Fibroblast of upper back skin (primary cell): ENCODE data around the gene CYB5R4.
"Not testable (repeated sequence)": the region's sequence is repeated elsewhere in the genome, so short reads cannot be mapped to it uniquely, and the experiment has no call there.

Experiments used
- DNase-seq: peaks from one replicate; pipeline ENCODE4 v3.0.0-alpha.2; 2013

The CYB5R4 gene

DNA sequence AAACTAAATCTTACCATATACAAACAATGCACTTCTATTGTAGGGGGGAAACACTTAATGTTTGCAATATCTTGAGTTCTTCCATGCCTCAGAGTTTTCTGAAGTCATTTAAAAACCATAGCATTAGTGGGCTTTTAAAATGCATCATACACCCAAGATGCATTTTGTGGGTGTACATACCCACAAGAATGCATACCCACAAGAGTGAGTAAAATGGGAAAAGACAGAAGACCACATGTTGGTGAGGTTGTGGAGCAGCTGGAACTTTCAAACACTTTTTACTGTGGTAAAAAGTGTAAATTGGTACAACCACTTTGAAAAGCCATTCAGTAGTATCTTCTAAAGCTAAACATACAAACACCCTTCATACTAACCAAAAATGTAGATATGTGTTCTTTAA is 57.5 kb downstream of the CYB5R4 start:
- DNase-seq = peak; percentile 31

DNA sequence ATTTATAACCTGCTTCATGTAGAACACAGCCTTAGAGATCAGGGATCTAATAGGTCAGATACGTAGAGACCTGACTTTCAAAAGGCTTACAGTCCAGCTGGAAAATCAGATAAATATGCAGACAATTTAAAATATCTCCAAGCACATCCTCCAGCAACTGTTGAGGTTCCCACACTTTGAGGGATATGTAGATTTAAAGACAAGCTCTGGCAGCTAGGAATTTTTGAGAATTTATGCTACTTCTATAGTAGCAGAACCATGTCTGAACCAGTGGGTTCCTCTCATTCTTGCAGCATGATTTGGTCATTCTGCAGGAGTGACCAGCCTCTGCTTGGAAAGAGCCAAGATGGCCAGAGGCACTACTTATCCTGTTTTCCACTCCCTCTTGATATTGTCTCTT is 60.5 kb downstream of the CYB5R4 start:
- DNase-seq = peak; percentile 56

DNA sequence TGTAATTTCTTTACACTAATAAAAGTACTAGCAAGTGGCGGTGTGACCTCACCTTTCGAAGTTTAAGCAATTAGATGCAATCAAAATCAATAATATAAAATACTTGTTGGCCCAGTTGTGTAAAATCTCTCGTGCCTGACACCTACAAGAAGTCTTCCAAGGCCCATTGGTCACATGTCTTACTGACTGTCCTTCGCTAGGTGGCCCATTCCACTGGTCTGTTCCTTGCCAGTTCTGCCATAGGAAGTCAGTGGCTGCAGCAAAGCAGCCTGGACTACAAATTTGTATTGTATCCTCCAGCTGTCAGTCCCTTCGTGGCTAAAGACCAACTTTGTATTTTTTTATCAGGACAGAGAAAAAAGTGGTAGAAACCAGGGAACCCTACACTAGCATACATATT is 61.8 kb downstream of the CYB5R4 start:
- DNase-seq = no peak

DNA sequence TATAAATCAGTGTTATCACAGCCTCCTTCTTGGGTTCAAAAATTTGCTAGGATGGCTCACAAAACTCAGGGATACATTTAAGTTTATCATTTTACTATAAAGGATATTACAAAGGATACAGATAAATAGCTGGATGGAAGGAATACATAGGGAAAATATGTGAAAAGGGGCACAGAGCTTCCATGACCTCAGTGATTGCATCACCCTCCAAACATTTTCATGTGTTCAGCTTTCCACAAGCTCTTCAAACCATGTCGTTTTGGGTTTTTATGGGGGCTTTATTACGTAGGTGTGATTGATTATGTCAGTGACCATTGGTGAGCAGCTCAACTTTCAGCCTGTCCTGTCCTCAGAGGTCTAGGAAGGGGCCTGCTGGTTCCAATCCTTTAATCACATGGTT is 68.0 kb downstream of the CYB5R4 start:
- peak; percentile 5 for DNase-seq

DNA sequence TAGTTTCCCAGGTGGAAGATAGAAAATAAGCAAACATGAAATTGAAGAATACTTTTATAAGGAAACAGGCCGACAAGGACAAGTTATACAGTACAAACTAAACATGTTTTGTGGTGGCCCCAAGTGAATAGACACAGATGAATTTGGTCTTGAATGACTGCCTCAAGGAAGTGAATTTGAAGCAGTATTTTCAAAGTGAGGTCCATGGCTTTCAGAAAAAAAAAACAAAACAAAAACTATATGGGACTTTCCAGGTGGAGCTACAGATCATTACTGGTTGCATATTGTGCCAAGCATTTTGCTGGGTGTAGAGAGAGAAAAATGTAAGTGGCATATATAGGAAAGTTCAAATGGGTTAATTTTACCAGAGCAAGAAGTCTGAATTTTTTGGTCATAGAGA is 68.8 kb downstream of the CYB5R4 start:
- DNase-seq = no peak

DNA sequence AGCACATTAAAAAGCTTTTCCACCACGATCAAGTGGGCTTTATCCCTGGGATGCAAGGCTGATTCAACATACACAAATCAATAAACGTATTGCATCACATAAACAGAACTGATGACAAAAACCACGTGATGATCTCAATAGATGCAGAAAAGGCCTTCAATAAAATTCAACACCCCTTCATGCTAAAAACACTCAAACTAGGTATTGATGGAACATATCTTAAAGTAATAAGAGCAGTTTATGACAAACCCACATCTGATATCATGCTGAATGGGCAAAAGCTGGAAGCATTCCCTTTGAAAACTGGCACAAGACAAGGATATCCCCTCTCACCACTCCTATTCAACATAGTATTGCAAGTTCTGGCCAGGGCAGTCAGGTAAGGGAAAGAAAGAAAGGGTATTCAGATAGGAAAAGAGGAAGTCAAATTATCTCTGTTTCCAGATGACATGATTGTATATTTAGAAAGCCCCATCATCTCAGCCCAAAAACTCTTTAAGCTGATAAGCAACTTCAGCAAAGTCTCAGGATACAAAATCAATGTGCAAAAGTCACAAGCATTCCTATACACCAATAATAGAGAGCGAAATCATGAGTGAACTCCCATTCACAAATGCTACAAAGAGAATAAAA is 86.8 kb downstream of the CYB5R4 start:
- not testable (repeated sequence) for DNase-seq

DNA sequence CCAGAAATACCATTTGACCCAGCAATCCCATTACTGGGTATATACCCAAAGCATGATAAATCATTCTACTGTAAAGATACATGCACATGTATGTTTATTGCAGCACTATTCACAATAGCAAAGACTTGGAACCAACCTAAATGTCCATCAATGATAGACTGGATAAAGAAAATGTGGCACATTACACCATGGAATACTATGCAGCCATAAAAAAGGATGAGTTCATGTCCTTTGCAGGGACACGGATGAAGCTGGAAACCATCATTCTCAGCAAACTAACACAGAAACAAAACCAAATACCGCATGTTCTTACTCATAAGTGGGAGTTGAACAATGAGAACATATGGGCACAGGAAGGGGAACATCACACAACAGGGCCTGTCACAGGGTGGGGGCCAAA is 88.5 kb downstream of the CYB5R4 start:
- DNase-seq = not testable (repeated sequence)

DNA sequence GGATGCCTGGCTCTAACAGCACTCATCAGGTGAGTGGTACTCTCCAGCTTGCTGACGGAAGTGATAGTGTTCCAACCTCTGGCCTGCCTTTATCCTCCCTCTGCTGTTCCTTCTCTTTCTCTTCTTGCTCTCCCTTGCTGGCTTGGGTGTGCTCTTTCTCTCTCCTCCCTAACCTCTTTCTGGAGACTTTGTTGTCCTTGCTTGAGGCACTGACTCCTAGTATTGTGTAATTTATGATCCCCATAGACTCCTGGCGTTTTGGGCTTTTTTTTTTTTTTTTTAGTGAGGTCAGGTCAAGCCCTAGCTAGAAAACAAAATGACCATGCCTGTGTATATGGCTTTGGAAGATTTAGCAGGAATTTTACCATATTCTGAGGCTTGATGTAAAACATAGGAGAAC is 89.4 kb downstream of the CYB5R4 start:
- DNase-seq = no peak

DNA sequence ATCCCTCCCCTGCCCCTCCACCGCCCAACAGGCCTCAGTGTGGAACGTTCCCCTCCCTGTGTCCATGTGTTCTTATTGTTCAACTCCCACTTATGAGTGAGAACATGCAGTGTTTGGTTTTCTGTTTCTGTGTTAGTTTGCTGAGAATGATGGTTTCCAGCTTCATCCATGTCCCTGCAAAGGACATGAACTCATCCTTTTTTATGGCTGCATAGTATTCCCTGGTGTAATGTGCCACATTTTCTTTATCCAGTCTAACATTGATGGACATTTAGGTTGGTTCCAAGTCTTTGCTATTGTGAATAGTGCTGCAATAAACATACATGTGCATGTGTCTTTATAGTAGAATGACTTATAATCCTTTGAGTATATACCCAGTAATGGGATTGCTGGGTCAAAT is 91.9 kb downstream of the CYB5R4 start:
- not testable (repeated sequence) for DNase-seq

DNA sequence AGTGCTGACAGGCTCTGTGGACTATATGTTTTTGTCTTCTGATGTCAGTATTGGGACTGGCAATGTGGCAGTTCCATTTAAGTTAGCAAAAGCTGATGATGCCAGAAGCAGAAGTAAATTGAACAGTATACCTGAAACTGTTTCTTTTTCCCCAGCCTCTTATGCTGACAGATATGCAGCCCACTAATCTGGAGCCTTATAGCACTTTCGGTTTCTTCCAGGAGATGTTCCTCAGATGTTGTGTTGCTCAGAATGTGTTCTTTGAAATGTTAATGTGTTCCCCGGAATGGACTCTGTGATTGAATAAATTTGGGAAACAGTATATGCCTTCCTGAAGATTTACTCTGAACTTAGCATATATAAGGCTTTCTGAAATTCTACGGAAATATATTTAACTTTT is 93.3 kb downstream of the CYB5R4 start:
- no peak for DNase-seq

DNA sequence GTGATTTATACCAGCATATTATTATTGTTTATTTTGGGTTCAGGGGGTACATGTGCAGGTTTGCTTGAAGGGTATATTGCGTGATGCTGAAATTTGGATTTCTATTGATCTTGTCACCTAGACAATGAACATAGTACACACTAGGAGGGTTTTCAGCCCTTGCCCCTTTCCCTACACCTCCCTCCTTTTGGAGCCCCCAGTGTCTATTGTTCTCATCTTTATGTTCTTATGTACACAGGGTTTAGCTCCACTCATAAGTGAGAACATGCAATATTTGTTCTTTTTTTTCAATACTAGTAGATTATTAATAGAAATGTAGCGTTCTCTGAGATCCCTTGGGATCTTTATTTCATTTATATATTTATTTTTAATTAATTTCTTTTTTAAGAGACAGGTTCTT is 94.9 kb downstream of the CYB5R4 start:
- DNase-seq = no peak

DNA sequence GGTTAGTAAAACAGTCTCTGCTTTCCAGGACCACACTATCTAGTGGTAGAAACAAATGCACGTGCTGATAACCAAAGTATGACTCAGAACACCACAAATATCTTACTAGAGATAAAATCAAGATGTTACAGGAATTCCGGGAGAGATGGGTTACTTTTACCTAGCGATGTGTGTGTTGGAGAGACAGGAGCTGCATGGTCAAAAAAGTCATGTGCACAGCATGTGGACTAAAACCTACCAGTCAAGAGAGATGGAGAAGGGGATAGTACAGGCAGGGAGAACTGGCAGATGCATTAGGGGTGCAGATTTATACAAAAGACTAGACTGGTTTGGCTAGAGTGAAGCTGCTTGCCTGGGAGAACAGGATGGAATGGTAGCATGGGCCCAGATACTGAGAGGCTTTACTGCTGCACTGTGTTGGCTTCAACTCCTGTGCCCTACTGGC is 98.8 kb downstream of the CYB5R4 start:
- peak; percentile 59 for DNase-seq

DNA sequence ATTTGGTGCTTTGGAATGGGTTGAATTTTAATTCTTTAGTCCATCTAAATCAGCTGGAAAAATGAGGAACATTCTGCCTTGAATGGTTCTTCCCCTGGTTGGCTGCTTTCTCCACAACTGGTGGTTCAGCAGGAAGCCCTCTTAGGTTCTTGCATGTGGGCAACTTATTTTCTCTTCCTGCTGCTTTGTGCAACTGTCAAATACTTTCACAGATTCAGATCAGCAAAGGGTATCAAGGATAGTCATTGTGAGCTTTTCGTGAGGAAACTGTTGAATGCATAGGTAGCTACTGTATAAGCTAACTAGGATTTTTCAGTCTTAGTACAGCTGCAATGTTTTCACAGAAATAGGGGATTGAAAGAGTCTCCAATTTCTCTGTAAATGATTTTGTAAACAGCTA is 101.2 kb downstream of the CYB5R4 start:
- DNase-seq = no peak

DNA sequence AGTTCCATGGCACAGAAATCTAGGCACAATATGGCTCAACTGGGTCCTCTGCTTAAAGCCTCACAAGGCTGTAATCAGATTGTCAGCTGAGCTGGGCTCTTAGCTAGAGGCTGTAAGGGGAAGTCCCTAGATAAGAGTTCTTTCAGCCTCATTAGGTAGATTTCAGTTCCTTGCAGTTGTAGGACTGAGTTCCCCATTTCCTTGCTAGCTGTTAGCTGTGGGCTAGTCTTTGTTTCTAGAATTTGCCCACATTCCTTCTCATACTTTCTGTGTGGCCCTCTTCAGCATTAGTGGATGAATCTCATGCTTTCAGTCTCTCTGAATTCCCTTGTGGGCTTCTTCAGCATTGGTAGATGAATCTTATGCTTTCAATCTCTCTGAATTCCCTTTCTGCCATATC is 103.1 kb downstream of the CYB5R4 start:
- no peak for DNase-seq

DNA sequence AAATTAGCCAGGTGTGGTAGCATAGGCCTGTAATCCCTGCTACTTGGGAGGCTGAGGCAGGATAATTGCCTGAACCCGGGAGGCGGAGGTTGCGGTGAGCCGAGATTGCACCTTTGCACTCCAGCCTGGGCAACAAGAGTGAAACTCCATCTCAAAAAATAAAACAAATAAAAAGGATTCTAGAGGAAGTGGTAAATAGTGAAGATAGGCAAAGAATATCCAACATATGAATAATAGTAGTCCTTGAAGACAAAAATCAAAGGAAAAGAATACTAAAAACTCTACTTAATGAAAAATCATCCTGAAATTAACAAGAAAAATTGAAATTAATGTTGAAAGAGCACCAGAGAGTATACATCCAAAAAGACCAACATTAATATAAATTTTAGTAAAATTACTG is 107.0 kb downstream of the CYB5R4 start:
- no peak for DNase-seq

DNA sequence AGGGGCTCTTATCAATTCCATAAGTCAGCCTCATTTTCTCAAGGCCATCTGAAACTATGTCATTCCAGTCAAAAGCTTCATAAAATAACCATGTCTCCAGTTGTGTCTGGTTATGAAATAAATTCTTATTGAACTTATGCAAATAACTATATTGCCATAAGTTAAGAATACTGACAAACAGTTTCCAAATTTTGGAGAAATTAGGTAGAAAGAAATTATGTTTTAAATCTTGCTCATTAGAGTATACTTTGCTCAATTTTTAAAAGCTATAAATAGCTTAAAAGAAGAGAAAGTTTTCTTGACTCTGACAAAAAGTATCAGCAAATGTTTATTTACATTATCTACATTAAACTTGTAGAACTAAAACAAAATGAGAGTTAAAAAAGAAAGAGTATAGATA is 111.1 kb downstream of the CYB5R4 start:
- DNase-seq = no peak

DNA sequence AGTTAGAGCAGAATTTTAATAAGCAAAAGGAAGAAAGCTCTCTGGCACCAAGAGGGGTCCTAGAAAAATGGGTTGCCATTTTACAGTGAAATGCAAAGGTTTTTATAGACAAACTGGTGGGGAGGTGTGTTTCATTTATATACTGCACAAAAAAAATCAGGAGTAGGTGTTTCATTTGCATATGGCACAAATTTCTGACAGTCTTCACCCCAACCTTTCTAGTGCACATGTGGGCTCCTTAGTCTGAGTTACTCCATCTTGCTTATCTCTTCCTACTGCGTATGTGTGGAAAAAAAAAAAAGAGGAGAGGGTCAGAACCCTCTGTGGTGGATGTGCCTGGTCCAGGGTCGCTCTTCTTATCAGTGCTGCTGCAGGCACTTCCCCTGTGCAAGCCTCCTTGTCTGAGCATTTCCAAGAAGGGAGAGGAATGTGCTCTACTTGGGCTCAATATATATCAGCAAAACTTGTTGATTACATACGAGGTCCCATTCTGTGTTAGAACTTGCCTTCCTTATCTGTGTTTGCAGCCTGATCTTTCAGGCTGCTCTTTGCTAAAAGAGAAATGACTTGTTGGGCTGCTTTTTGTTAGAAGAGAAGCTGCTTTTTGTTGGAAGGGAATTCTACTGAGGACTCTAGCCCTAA is 115.0 kb downstream of the CYB5R4 start:
- no peak for DNase-seq

DNA sequence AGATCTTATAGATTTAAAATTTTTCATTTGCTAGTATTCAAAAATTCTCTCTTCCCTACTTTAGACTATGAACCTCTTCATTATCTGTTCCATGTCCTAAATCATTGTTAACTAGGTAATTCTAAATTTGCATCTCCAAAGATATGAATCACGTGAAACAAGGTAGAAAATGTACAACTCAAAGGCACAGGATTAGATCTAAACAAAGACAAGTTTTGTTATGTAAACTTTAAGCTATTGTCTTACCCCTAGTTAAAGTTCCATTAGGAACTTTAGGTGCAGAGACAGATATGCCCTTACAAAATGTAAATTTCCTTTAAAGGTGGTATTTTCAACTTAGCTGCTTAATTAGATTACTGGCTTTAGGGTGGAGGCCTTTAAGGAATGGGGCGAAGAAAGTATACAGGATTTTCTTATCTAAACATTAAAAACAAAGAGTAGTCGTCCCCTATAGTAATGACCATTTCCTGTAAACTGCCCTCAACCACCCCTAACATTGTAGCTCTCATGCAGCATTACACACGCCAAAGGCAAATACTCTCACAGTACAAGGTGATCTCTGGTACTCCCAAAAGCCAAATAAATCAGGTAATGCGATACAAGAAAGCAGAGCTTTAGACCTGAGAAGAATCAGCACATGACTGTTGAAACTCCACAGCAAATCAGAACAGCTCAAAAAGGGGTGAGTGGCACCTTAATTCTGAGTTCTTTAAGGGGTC is 116.7 kb downstream of the CYB5R4 start:
- DNase-seq = no peak

DNA sequence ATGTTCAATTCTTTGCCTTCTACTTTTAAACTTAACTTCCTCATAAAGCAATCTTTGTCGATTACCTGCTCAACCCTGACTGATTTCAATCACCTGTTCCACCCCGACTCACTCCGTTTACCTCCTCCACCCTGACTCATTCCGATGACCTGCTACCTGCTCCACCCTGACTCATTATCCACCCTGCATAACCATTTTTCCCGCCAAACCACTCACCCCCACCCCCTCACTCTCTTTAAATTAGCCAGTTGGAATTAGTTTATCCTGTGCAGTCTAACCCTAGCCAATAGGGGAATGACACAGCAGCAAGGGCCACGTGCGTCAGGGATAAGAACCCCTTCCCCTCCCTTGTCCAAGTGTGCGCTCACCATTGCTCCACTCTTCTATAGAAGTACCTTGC is 117.4 kb downstream of the CYB5R4 start:
- no peak for DNase-seq

DNA sequence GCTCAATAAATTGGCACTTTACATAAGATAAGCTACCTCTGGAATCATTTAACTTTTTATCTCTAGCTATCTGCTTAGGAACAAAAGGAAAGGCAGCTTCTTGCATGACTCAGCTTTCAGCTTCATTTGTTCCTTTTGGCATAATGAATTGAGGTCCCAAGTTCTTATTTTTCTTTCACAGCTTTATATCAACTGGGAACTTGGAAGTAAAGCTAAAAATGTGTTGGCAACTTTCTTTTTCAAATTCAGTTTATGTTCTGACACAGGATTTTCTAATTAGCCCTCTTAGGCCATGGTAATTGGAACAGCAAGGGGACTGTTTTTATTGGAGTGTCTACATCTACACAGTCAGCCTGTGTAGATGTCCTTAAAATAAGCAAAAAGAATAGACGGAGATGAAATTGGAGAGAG is 118.8 kb downstream of the CYB5R4 start:
- no peak for DNase-seq

DNA sequence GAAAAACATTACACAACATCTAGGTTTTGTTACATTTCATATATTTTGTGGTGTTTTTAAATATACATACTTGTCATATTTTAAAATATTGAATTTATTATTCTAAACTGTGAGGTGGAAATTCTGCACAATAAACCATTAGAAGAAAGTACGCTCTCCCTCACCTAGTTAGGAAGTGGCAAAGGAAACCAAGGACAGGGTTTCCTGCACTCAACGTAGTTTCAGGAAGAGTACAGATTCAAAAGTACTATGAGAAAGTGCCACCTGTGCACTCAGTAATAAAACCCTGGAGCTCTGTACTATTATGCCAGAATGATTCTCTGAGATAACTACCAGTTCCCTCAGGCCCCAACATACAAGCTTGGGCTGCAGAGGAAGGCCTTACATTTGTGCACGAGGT is 119.5 kb downstream of the CYB5R4 start:
- DNase-seq = no peak

DNA sequence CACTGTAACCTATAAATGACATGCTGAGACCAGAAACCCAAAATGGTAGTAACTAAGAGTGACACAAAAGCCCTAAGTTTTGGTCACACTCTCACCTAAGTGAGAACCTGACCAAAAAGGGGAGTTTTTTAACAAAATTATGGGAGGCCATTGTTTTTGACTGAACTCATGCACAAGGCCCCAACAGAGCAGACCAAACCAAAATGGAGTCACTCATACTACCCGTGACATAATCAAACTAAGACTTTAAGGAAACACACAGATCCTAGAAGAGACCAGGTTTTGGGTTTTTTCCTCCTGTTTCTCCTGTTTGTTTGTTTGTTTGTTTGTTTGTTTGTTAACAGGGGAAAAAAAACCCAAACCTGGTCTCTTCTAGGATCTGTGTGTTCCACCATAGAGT is 124.9 kb downstream of the CYB5R4 start:
- no peak for DNase-seq

DNA sequence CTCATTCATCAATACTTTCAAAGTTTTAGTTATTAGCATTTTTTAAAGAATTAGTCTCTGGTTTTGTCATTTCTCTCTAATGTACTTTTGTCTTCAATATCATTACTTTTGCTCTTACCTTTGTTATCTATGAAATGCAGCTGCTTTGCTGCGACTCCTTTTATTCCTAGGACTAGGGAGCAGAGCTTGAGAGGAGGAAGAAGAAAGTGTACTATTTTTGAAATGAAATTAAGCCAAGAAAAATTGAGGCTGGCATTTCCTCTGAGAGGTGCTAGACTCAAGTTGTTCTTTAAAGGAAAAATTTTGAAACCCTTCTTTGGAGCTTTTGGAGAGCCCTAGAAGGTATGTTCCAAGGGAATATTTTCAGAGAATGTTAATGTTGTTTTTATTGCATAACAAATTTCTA is 125.8 kb downstream of the CYB5R4 start:
- no peak for DNase-seq

DNA sequence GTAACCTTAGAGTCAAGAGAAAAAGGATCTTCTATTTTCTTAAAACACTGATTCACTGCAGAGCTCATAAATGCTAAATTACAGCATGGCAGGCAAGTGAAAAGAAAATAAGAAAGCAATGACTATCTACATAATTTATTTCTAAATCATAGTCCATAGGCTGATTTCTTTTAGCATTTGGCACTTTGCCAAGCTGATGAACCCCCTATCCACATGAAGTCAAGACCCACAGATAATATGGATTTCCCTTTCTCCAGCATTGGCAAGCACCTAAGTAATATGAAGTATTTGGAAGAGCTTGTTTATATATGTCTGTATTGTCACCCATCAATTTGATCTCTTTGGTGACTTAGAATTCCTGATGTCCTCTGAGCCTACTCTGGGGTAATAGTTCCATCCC is 126.2 kb downstream of the CYB5R4 start:
- no peak for DNase-seq
